DND-41 (cell line): ENCODE data around the gene CREB1.

ENCODE experiments used
- EZH2 ChIP-seq: IDR thresholded peaks from 3 replicates; pipeline ENCODE4 v1.6.1; 2012; ENCODE audit warnings: borderline replicate concordance, low read depth, mild to moderate bottlenecking, moderate library complexity, low read length, inconsistent platforms; ENCODE audit not compliant: severe bottlenecking
- TF ChIP-seq, protein P1 (sequence below): IDR thresholded peaks from 2 replicates; pipeline ENCODE4 v1.5.1; 2012; ENCODE audit warnings: borderline replicate concordance, low read length, moderate library complexity, mild to moderate bottlenecking; ENCODE audit not compliant: poor library complexity, severe bottlenecking; ENCODE audit errors: extremely low read depth

DNA sequence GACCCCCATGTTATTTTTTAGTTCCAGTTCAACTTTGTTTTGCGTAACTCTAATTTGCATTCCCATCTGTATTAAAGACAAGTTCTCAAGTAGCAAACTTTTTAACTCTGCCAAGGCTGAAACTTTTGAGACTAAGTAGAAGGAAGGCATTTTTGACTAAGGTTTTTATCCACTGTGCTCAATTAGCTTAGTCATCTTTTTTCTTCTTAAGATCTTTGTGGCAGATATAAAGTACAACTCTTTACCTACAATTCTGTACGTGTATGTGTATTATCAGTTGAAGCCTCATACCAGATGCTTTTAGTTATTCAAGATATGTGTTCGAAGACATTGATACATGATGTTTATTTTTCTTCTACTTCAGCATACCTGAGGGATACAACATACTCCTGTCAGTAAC is 41.6 kb downstream of the CREB1 start:
- TF ChIP-seq, protein P1, sequence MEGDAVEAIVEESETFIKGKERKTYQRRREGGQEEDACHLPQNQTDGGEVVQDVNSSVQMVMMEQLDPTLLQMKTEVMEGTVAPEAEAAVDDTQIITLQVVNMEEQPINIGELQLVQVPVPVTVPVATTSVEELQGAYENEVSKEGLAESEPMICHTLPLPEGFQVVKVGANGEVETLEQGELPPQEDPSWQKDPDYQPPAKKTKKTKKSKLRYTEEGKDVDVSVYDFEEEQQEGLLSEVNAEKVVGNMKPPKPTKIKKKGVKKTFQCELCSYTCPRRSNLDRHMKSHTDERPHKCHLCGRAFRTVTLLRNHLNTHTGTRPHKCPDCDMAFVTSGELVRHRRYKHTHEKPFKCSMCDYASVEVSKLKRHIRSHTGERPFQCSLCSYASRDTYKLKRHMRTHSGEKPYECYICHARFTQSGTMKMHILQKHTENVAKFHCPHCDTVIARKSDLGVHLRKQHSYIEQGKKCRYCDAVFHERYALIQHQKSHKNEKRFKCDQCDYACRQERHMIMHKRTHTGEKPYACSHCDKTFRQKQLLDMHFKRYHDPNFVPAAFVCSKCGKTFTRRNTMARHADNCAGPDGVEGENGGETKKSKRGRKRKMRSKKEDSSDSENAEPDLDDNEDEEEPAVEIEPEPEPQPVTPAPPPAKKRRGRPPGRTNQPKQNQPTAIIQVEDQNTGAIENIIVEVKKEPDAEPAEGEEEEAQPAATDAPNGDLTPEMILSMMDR, result no peak
- TF ChIP-seq EZH2, result no peak
